Esophagus squamous epithelium (tissue), 5 donors: ENCODE results near the gene AATK. TPM values are rescaled to one million over a fixed set of nuclear protein-coding genes. Genes with fewer than 3 reads are reported as not detected.

Experiments
- DNase-seq: peaks from one replicate; lab custom pipeline; 2025; lab: John Stamatoyannopoulos, UW
- H3K27ac ChIP-seq, 4 donors: fragments of 200-600 bp; sonication (generic); one replicate each; pipeline ENCODE4 v1.5.1; 2016 to 2019; ENCODE audit warnings: mild to moderate bottlenecking in 1 of 4
- H3K27me3 ChIP-seq, 4 donors: fragments of 200-600 bp; sonication (generic); 1 replicate in 3 of 4; 2 replicates in 1 of 4; pipeline versions ENCODE4 v1.5.1 to v1.6.0; 2017 to 2021; ENCODE audit warnings: antibody characterized with exemption in 1 of 4
- H3K36me3 ChIP-seq, 3 donors: fragments of 200-600 bp; sonication (generic); one replicate each; pipeline ENCODE4 v1.5.1; 2016 to 2019
- H3K4me1 ChIP-seq, 3 donors: fragments of 200-600 bp; sonication (generic); one replicate each; pipeline ENCODE4 v1.5.1; 2017 to 2019
- H3K4me3 ChIP-seq, 4 donors: fragments of 200-600 bp; sonication (generic); 1 replicate in 3 of 4; 2 replicates in 1 of 4; pipeline ENCODE4 v1.5.1; 2016 to 2019; ENCODE audit warnings: mild to moderate bottlenecking in 2 of 4, moderate library complexity in 1 of 4
- H3K9me3 ChIP-seq, 3 donors: fragments of 200-600 bp; sonication (generic); one replicate each; pipeline ENCODE4 v1.5.1; 2016 to 2019
- POLR2A ChIP-seq, 4 donors: fragments of 450-650 bp; IDR thresholded peaks; one replicate each; pipeline ENCODE4 v1.6.1; 2017; ENCODE audit warnings: antibody characterized with exemption in 4 of 4, mild to moderate bottlenecking in 4 of 4, moderate library complexity in 3 of 4
- WGBS, 2 donors: methylation state at CpG; one replicate each; pipeline ENCODE4 v1.1.5; 2018; 5-methylcytosine and 5-hydroxymethylcytosine counted together
- intact Hi-C: fragments of 100-400 bp; cut with DNase I; formaldehyde crosslinking; loops from one replicate; pipeline ENCODE4 v1.15.0; 2022
- total RNA-seq, 4 donors: library from RNA; depleted of rRNA; stranded (reverse); fragments of >200 nt; gene quantifications; one replicate each; pipeline ENCODE4 v1.1.0, GENCODE V29; 2016
- TF ChIP-seq, protein P1 (sequence below), 6 experiments: fragments of 450-650 bp in 4 of 6; fragments of 200-600 bp in 2 of 6; sonication (generic) in 2 of 6; IDR thresholded peaks; one replicate each; pipeline ENCODE4 v1.5.1; 2016 to 2019; ENCODE audit warnings: antibody characterized with exemption in 6 of 6, mild to moderate bottlenecking in 4 of 6, moderate library complexity in 4 of 6
- donor health status: DM: yes; HTN: yes; CAD: no.

Gene AATK
- total RNA-seq, 4 donors from 2014 or later: 0.57 to 1.5 (median 0.70) TPM; not detected in 1

DNA sequence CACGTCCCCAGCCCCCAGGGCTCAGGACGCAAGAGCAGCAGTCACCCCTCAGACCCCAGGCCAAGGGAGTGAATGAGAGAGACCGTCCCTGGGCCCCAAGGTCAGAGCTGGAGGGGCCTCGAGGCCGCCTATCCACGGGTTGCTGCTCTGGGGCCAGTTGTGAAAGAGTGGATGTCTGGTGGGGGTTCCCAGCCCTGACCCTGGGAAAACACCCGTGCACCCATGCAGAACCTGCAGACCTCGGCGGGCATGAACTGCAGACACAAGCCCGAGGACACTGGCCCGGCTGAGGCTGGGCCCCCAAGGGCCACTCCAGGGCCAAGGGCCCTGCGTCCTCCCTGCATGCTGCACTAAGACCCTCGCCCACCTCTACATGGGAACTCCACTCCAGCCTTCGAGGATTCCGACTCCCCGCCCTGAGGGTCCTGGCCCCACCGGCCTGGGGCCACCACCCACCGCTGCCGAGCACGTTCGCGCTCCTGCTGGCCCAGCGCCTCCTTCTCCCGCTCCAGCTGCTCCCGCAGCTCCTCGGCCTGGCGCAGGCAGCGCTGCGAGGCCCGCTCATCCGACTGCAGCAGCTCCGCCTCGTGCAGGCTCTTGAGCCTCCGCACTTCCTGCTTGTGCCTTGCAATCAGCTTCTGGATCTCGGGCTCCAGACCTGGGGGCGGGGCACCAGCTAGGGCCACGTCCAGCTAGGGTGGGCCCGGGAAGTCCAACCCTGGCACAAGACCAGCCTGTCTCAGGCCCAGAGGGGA is 27.6 kb upstream of the AATK start:
- intact Hi-C loops: no loop called here
- Histone ChIP-seq H3K4me1 (peaks cover 0 to 17% (median 0%) of the 10 kb centered on the region in 3 donors), H3K9me3 (no peaks in the 10 kb centered on the region), H3K27me3 (no peaks in the 10 kb centered on the region), H3K4me3 (no peak overlapping the region), H3K27ac (no peak overlapping the region), H3K36me3 (peaks cover 0 to 45% (median 0%) of the 10 kb centered on the region in 3 donors)
- DNase-seq: no peak
- TF ChIP-seq, protein P1, sequence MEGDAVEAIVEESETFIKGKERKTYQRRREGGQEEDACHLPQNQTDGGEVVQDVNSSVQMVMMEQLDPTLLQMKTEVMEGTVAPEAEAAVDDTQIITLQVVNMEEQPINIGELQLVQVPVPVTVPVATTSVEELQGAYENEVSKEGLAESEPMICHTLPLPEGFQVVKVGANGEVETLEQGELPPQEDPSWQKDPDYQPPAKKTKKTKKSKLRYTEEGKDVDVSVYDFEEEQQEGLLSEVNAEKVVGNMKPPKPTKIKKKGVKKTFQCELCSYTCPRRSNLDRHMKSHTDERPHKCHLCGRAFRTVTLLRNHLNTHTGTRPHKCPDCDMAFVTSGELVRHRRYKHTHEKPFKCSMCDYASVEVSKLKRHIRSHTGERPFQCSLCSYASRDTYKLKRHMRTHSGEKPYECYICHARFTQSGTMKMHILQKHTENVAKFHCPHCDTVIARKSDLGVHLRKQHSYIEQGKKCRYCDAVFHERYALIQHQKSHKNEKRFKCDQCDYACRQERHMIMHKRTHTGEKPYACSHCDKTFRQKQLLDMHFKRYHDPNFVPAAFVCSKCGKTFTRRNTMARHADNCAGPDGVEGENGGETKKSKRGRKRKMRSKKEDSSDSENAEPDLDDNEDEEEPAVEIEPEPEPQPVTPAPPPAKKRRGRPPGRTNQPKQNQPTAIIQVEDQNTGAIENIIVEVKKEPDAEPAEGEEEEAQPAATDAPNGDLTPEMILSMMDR (IDR thresholded peaks at IDR 0.05): no peak
- TF ChIP-seq POLR2A (IDR thresholded peaks at IDR 0.05): no peak
- WGBS, 2 donors: 92 to 95% methylated on average over 8 to 15 of the region's 38 CpGs

DNA sequence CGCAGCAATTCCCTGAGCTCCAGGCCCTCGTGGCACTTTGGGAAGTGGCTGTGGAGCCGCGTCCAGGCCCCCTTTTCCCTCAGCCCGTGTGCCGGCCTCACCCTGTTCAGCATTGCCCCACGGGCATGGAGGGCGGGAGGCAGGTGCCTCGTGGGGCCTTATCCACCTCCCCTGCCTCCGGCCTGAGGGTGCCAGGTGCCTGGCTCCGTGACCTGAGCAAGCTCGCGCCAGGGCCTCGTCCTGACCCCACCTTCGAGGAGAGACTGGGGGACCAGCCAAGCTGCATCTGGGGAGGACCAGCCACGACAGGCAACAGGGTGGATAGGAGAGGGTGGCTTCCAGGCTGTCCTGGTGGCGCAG is 27.0 kb upstream of the AATK start:
- WGBS, 2 donors: 58% methylated on average over 3 of the region's 17 CpGs; no CpG with 5 or more reads in 1 of the 2 donors
- Histone ChIP-seq H3K4me3 (no peak overlapping the region), H3K27me3 (no peaks in the 10 kb centered on the region), H3K36me3 (peaks cover 0 to 43% (median 0%) of the 10 kb centered on the region in 3 donors), H3K27ac (no peak overlapping the region), H3K9me3 (no peaks in the 10 kb centered on the region), H3K4me1 (peaks cover 0 to 17% (median 0%) of the 10 kb centered on the region in 3 donors)
- DNase-seq: no peak
- TF ChIP-seq POLR2A (IDR thresholded peaks at IDR 0.05): no peak
- TF ChIP-seq, protein P1 (IDR thresholded peaks at IDR 0.05): no peak
- intact Hi-C loops: no loop called here

DNA sequence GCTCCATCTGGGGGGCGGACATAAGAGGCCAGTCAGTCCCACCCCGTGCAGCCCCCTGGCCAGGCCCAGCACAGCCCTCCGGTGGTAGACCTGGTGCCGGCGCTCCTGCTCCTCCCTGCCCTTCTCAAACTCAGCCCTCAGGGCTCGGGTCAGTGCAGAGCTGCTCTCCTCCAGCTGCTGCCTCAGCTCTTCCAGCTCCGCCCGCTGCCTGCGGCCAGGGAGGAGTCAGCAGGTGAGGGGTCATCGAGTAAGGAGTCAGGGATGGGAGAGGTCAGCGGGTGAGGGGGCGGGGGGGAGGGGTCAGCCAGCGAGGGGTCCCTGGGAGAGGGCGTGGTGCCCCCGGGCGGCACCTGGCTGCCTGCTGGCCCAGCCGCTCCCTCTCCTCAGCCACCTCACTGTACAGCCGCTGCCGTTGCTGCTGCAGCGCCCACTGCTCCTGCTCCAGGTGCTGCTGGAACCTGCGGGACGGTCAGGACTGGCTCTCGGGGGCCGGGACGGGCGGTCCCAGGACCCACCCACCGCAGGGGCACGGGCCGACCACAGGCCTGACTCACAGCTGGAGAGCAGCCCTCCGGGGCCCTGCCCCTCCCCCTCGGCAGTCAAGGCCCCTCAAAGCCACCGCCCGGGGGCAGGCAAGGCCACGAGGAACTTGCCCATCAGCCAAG is 26.5 kb upstream of the AATK start:
- 54 to 88% methylated on average over 5 to 9 of the region's 34 CpGs for WGBS, 2 donors
- intact Hi-C loops: no loop called here
- peaks cover 0 to 38% (median 0%) of the 10 kb centered on the region in 3 donors for H3K36me3 ChIP-seq

DNA sequence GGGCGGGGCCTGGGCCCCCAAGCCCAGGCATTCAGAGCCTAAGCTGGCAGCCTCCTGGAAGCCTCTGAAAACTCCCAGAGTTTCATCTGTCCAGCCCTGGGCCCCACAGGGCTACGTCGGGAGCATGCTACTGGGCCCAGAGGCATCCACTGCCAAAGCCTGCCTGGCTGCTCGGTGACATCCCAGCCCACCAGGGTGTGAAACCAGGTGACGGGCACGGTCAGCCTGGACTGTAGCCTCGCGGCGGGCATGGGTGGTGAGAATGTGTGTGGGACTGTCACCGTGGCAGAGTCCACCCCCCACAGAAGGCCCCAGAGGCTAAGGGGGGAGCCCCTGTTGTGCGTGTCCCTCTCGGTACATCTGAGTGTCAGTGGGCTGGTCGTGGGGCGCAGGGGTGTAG is 25.6 kb upstream of the AATK start:
- DNase-seq: no peak

More for the DNA sequence above, 26.5 kb upstream of the AATK start:
- Histone ChIP-seq H3K4me1 (peaks cover 0 to 16% (median 0%) of the 10 kb centered on the region in 3 donors), H3K9me3 (no peaks in the 10 kb centered on the region), H3K27ac (no peak overlapping the region), H3K27me3 (no peaks in the 10 kb centered on the region), H3K4me3 (no peak overlapping the region)
- DNase-seq: no peak
- TF ChIP-seq POLR2A (IDR thresholded peaks at IDR 0.05): no peak
- TF ChIP-seq, protein P1 (IDR thresholded peaks at IDR 0.05): no peak

More for the DNA sequence above, 25.6 kb upstream of the AATK start:
- intact Hi-C loops: no loop called here
- WGBS, 2 donors: no CpG with 5 or more reads among the region's 14 CpGs
- no peaks in the 10 kb centered on the region for H3K9me3 ChIP-seq
- no peak overlapping the region for H3K27ac ChIP-seq
- H3K27me3 ChIP-seq: no peaks in the 10 kb centered on the region
- H3K4me3 ChIP-seq: no peak overlapping the region
- peaks cover 0 to 29% (median 0%) of the 10 kb centered on the region in 3 donors for H3K36me3 ChIP-seq
- peaks cover 0 to 10% (median 0%) of the 10 kb centered on the region in 3 donors for H3K4me1 ChIP-seq
- no peak for TF ChIP-seq POLR2A (IDR thresholded peaks at IDR 0.05)
- TF ChIP-seq, protein P1 (IDR thresholded peaks at IDR 0.05): no peak
